NCI-H526 (cell line): Measurements from ENCODE around the gene ZNF488.

Experiments used
- DNase-seq, 2 experiments: peaks; one replicate each; lab custom pipeline; 2025; lab: John Stamatoyannopoulos, UW

The ZNF488 gene

GRCh38 chr10:47330366-47330765, 53.7 kb downstream of the ZNF488 start:
- DNase-seq, result no peak

GRCh38 chr10:47329855-47330254, 54.2 kb downstream of the ZNF488 start:
- DNase-seq, result no peak

GRCh38 chr10:47326927-47327330, 57.2 kb downstream of the ZNF488 start:
- no peak for DNase-seq

- DNase-seq, result no peak
Measured at GRCh38 chr10:47326306-47326926, 57.7 kb downstream of the ZNF488 start.

- DNase-seq, result no peak
Measured at GRCh38 chr10:47325303-47326291, 58.5 kb downstream of the ZNF488 start.

- no peak for DNase-seq
Measured at GRCh38 chr10:47323636-47324296, 60.3 kb downstream of the ZNF488 start.

GRCh38 chr10:47323087-47323486, 61.0 kb downstream of the ZNF488 start:
- no peak for DNase-seq

GRCh38 chr10:47322300-47323061, 61.6 kb downstream of the ZNF488 start, which contains the start of gene GDF2:
Gene GDF2, plus strand, starts transcription at chr10:47322454. Its CDS starts 215 bp downstream, at chr10:47322669.
- no peak for DNase-seq

GRCh38 chr10:47321521-47322195, 62.4 kb downstream of the ZNF488 start:
- DNase-seq, result no peak

- no peak for DNase-seq
Measured at GRCh38 chr10:47320812-47321211, 63.3 kb downstream of the ZNF488 start.

GRCh38 chr10:47319784-47320183, 64.3 kb downstream of the ZNF488 start:
- no peak for DNase-seq

GRCh38 chr10:47318706-47319105, 65.4 kb downstream of the ZNF488 start:
- DNase-seq, result no peak

GRCh38 chr10:47317251-47317650, 66.8 kb downstream of the ZNF488 start:
- DNase-seq, result no peak

GRCh38 chr10:47316131-47316530, 68.0 kb downstream of the ZNF488 start:
- no peak for DNase-seq
